GM21786 (cell line): ENCODE measurements around the gene OR5C1.
A peak's percentile ranks its signal among the peaks of the same experiment; 100 is the strongest.
"Not testable (repeated sequence)": the region's sequence is repeated elsewhere in the genome, so short reads cannot be mapped to it uniquely, and the experiment has no call there.

ENCODE experiments used
- ATAC-seq: cut with Tn5 transposase; IDR thresholded peaks from one replicate; pipeline ENCODE4 v1.9.1; 2021; ENCODE audit not compliant: unreplicated experiment

OR5C1 gene

DNA sequence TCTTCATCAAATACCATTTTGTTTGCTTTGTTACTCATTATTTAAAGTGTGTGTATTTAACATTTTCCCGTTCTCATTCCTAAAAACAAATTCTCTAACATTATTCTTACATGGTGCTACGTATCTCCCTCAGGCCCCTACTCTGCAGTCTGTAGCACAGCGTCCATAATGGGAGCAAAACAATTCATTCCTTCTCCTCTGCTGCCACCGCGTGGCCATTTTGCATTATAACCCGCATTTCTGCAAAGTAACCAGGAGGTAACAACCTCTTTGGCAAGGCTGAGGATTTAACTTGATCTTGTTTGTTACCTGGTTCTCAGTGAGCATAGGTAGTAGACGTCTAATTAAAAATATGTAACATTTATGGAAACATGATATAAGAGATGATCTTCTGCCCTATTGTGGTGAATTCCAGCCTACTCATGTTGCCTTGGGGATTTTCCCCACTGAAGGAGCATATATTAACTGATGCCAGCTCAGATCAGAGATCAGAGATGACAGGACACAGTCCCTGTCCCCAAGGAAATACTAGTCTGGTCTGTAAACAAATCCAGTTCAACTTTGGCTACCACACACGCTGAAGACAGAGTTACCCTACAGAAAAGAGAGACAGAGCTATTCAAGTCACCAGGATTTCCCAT lies 21.7 kb downstream of the OR5C1 start:
- peak; percentile 83 for ATAC-seq

DNA sequence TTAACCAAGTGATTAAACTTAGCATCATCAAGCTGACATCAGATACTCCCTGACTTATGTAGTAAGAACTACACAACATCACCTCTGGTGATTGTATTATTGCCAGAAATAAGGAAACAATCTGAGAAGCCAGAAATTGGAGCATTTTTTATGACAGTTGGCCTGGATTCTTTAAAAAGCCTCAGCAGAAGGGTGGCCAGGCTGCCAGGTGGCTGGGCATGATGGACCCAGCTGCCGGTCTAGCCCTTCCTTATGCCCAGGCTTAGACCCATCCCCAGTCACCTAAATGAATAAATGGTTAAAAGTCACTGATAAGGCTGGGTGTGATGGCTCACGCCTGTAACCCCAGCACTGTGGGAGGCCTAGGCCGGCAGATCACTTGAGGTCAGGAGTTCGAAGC lies 24.0 kb downstream of the OR5C1 start:
- ATAC-seq, result no peak

DNA sequence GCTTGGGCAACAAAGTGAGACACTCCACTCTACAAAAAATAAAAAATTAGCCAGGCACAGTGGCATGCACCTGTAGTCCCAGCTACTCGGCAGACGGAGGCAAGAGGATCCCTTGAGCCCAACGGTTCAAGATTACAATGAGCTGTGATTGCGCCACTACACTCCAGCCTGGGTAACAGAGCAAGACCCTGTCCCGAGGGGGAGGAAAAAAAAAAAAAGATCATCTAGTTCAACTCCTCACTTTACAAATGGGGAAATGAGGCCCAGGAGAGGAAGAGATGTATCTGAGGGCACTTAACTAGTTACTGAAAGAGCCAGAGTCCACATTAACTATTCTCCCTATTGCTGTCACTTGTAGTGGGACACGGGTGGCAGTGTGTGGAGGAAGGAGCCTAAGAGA lies 25.8 kb downstream of the OR5C1 start:
- ATAC-seq, result no peak

DNA sequence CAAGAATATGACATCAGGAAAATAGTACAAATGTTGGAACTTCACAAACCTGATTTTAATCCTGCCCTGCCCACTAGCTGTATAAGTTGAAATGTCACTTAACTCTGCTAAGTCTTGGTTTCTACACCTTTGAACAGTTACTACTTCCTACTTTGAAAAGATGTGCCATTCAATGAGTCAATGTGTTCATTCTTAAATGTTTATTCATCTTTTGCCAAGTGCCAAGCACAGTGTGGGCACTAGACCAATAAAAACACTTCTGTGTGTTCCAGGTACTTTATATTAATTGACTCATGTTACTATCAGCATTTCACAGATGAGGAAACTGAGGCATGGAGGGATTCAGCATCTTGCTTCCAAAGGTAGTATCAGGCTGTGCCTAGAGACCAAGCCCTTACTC lies 26.8 kb downstream of the OR5C1 start:
- ATAC-seq, result no peak

DNA sequence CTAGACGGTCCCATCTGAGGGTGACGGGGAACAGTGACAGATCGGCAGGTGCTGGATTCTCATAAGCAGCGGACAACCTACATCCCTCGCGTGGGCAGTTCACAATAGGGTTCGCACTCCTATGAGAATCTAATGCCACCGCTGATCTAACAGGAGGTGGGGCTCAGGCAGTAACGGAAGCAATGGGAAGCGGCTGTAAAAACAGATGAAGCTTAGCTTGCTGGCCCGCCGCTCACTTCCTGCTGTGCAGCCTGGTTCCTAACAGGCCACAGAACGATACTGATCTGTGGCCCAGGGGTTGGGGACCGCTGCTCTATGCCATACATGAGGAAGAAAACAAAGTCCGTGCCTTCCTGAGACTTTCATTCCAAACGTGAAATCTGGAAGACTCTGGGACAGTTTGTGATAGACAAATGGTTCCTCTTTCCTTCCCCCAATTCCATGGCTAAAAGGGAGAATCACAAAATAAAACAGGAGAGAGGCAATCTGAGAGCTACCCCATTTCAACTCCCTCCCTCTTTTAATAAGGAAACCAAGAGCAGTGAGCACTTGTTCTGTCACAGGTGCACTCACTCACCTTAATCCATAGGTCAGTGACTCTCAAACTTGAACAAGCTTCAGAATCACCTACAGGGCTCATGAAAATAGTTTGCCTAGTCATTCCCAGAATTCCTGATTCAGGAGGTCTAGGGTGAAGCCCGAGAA lies 27.6 kb downstream of the OR5C1 start:
- ATAC-seq, result peak; percentile 45

DNA sequence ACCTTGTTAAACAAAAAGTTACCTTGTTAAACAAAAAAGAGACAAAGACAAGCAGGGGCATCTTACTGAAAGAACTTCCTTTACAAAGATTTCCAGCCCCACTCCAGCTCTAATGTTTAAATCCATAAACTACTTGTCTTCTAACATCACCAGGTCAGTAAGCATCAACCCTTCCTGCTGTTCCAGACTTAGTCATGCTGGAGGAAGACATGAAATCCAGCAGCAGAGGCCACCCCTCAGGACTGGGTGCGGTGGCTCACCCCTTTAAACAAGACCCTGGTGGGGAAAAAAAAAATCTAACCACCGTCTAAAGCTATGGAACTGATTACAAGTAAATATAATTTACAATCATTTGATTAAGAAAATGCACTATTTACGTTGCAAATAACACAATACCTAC lies 30.6 kb downstream of the OR5C1 start:
- ATAC-seq, result no peak

DNA sequence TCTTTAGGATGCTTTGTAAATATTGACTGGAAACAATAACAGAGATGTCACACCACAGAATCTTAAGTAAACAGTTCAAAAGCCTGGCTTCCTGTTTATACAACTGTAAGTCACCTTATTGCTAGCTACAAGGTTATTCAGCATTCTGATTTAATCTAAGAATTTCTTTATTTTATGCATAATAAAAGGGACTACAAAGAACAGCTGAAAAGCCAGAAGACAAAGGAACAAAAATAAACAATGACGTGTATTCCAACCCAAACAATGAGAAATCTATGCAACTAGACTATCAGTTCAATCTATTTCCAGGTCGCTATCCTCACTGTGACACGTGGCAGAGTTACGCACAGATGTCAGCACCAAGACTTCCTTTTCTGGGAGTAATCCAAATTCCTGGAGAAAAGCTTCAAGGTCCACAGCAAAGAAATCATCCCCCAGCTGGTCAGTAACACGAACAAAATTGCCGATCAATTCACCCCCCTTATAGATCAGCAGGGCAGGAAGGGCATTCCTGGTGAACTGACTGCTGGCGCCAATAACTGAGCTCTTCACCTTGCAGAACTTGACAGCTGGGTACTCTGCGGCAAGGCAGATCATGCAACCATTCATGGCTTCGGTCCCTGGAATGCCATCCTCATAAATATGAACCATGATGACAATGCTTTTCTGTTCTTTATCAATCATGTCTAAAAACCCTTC lies 31.2 kb downstream of the OR5C1 start:
- ATAC-seq, result no peak

DNA sequence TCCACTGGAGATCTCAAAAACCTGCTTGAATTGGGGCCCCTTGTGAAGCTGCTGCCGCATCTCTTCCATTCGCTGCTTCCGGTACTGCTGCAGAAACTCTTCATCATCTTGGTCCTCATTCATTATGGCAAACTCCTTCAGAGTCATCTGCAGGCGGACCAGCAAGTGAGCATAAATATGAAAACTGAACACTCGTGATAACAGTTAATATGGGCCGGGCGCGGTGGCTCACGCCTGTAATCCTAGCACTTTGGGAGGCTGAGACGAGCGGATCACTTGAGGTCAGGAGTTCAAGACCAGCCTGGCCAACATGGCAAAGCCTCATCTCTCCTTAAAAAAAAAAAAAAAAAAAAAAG lies 31.7 kb downstream of the OR5C1 start:
- ATAC-seq, result no peak

DNA sequence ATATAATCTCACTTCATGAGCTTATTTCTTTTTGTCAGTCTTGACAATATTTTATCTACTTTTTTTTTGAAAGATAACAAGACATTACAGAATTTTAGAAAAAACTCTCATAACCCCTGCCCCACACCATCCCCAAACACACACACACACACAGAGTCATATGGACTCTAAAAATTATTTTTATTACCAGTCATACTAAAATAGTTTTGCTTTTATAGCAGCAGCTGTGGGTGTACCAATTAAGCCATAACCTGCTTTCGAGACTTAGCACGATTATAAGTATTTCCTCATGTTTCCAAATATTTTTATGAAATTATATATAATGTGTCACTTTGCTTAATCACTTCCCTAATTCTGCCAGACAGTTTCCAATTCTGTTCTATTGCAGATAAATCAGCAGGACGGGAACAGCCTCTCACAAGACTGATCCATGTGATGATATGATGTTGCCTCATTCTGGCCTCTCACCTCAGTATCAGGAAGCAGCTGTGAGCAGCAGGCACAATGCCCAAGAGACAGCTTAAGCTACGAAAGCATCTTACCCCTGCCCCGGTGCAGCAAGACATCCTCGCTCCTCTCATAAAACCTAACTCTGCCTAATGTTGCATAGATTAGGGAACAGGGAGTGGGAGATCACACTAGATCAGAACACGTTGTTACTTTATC lies 32.7 kb downstream of the OR5C1 start:
- ATAC-seq, result no peak

DNA sequence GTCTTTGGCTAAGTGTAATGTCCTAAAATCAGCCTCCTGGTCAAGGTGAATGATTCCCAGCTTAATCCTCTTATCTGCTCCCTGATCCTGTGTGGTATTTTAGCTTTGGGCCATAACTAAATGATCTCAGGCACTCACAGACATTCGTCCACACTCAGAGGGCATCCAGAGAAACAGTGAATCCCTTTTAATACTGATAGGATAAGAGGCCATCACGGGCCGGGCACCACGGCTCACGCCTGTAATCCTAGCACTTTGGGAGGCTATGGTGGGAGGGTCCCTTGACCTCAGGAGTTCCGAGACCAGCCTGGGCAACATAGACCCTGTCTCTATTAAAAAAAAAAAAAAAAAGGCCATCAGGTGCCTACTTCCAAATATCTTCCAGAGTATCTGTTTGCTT lies 33.3 kb downstream of the OR5C1 start:
- ATAC-seq, result no peak

DNA sequence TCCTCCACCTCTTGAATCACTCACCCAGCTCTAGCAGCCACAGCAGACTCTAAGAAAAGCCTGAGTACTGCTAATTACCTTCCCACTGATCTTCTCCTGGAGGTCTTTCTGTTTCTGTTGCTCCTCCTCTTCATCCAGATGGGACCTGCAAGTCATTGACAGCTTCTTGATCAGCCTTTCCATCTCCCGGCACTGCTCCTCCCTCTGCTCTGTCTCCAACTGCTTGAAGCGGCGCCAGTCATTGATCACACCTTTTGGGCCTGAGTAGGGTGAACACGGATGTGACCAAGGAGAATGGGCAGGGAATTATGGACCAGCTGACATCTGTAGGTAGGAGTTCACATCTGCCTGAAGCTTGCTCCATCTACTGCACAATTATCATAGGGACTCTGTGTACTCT lies 34.2 kb downstream of the OR5C1 start:
- ATAC-seq, result no peak

DNA sequence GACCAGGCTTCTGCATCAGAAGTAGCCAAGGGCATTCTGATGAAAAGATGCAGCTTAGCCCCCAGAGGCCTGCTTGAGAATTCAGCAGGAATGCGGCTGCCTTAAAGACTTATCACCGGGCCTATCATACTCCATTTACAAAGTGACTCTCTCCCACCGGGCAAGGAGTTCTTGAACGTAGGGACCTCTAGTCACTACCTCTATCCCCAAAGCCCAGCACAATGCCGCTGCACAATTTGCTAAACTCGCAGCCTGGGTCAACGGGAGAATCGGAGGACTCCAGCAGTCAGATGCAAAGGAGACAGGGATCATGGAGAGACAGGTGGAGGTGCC lies 39.0 kb downstream of the OR5C1 start:
- peak; percentile 14 for ATAC-seq

DNA sequence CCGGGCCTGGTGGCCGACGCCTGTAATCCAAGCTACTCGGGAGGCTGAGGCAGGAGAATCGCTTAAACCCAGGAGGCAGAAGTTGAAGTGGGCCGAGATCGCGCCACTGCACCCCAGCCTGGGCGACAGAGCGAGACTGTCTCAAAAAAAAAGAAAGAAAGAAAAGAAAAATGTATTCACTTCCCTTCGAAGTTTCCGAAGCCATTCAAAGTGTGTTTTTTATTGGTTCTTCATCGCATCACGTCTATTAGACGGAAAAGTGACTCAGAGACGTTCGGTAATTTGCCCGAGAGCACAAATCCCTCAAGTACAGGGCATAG lies 40.2 kb downstream of the OR5C1 start:
- ATAC-seq, result not testable (repeated sequence)

DNA sequence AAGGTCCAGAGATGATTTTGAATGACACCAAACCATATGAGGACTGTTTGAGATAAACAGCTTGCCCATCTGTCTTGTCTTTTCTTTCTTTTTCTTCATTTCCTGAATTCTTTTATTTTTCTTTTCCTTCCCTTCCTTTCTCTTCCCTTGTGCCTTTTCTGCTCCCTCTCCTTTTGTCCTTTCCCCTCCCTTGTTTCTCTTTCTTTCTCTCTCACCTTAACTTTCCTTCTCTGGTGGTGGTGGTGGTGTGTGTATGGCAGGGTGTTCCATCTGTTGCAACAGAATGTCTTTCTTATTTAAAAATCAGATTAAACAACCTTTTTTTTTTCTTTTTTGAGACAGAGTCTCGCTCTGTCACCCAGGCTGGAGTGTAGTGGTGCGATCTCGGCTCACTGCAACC lies 43.5 kb downstream of the OR5C1 start:
- no peak for ATAC-seq

DNA sequence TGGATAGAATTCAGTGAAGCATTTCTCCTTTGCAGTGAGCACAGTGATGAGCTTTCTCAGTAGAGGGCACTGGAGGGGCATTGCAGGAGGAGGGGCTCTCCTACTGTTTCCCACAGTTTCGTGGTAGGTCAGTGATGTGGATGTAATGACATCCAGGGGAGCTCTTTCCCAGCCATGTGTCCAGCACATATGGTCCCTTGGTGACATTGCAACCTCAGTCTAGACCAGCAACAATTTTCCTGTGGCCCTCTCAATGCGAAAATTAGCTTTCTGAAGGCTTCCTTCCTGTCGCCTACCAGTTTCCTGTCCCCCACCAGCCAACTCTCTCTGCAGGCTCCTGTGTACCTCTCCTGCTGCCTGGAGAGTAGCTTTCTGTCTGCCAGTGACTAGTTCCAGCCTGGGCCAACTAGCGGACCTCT lies 46.6 kb downstream of the OR5C1 start:
- ATAC-seq, result no peak

DNA sequence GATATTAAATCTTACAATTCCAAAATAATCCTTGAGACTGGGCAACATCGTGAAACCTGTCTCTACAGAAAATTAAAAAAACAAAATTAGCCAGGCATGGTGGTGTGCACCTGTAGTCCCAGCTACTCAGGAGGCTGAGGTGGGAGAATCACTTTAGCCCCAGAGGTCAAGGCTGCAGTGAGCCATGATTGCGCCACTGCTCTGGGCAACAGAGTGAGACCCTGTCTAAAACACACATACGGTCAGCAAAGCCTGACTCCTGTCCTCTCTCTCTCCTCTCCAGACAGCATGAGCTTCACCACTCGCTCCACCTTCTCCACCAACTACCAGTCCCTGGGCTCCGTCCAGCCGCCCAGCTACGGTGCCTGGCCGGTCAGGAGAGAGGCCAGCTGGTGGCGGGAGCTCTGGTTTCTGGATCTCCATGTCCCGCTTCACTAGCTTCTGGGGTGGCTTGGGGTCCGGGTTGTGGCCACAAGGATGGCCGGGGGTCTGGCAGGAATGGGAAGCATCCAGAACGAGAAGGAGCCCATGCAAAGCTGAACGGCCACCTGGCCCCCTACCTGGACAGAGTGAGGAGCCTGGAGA lies 48.6 kb downstream of the OR5C1 start:
- no peak for ATAC-seq

DNA sequence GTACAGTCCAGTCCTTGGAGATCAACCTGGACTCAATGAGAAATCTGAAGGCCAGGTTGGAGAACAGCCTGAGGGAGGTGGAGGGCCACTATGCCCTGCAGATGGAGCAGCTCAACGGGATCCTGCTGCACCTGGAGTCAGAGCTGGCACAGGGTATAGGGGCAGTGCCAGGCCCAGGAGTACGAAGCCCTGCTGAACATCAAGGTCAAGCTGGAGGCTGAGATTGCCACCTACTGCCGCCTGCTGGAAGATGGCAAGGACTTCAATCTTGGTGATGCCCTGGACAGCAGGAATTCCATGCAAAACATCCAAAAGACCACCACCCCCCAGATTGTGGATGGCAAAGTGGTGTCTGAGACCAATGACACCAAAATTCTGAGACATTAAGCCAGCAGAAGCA lies 49.7 kb downstream of the OR5C1 start:
- ATAC-seq, result not testable (repeated sequence)
